GM21390 (cell line): ENCODE data around the gene COP1.

Experiments used
- ATAC-seq: cut with Tn5 transposase; IDR thresholded peaks from one replicate; pipeline ENCODE4 v1.9.1; 2021; ENCODE audit not compliant: unreplicated experiment

The COP1 gene

GRCh38 chr1:176201568-176201967, 5.5 kb downstream of the COP1 start:
- ATAC-seq = no peak

DNA sequence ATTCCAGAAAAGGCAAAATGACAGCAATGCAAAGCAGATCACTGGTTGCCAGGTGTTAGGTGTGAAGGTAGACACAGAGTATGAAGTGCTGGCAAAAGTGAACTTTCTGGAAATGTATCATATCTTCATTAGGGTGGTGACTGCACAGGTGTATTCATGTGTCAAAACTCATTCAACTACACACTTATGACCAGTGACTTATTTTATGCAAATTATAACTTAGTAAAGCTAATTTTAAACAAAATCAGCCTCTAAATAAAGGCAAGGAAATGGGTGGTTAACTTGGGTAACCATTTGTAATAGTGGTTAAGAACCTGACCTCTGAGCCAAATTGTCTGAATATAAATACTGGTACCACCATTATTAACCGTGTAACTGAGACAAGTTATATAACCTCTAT, 7.4 kb downstream of the COP1 start:
- no peak for ATAC-seq

- no peak for ATAC-seq
These were observed 8.7 kb downstream of the COP1 start for GRCh38 chr1:176198413-176198812.

- ATAC-seq = no peak
These were observed 10.4 kb downstream of the COP1 start for GRCh38 chr1:176196728-176197127.

DNA sequence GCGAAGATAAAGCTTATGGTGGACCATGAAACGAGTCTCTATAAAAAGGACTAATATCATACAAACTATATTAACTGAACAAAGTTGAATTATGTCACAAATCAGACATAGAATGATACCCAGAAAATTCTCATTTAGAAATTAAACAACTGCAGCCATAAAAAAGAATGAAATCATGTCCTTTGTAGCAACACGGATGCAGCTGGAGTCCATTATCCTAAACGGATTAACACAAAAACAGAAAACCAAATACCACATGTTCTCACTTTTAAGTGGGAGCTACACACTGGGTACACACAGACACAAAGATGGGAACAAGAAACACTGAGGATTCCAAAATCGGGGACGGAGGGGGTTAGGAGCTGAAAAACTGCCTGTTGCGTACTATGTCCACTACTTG, 11.5 kb downstream of the COP1 start:
- ATAC-seq = no peak

DNA sequence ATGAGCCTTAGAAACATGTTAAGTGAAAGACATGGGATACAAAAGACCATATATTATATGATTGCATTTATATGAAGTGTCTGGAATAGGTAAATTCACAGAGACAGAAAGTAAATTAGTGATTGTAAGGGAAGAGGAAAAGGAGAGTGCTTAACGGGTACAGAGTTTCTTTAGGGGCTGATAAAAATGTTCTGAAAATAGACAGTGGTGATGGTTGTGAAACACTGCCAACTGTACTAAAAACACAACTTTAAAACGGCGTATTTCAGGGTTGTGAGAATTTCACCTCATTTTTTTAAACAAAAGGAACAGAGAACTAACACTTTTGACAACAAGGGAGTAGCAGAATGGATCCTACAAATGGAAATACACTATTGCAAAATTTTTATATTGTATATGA, 13.4 kb downstream of the COP1 start:
- ATAC-seq = no peak

GRCh38 chr1:176193023-176193422, 14.1 kb downstream of the COP1 start:
- ATAC-seq = peak; percentile 86

GRCh38 chr1:176188604-176189003, 18.5 kb downstream of the COP1 start:
- ATAC-seq = no peak

GRCh38 chr1:176187001-176187400, 20.1 kb downstream of the COP1 start:
- ATAC-seq = no peak

- peak; percentile 70 for ATAC-seq
These were observed 23.5 kb downstream of the COP1 start for GRCh38 chr1:176183618-176184017.

DNA sequence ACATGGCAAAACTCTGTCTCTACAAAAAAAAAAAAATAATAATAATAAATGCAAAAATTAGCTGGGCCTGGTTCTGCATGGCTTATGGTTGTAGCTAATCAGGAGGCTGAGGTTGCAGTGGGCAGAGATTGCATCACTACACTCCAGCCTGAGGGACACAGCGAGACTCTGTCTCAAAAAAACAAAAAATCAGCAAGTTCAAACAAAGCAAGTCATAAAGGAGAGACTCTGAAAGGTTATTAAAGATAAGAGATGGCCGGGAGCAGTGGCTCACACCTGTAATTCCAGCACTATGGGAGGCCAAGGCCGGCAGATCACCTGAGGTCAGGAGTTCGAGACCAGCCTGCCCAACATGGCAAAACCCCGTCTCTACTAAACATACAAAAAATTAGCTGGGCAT, 28.8 kb downstream of the COP1 start:
- ATAC-seq = no peak

GRCh38 chr1:176177764-176178163, 29.3 kb downstream of the COP1 start:
- peak; percentile 90 for ATAC-seq

DNA sequence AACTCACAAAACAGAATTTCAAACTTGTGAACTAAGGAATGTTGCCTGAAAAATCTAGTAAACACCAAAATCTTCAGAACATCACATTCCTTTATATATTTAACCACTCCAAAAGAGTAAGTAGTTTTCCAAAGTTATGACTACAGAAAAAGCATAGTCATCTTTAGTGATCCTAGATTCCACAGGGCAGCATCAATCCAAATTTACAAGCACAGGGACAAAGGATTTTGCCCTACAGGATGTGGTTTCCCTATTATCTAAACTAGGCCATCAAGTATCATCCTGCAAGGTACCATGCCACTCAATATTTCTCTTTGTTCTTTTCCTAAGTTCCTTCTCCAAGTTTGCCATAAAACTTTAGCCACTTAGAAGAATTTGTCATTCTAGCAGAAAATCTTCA, 33.0 kb downstream of the COP1 start:
- no peak for ATAC-seq

GRCh38 chr1:176172215-176172614, 34.9 kb downstream of the COP1 start:
- ATAC-seq = no peak

DNA sequence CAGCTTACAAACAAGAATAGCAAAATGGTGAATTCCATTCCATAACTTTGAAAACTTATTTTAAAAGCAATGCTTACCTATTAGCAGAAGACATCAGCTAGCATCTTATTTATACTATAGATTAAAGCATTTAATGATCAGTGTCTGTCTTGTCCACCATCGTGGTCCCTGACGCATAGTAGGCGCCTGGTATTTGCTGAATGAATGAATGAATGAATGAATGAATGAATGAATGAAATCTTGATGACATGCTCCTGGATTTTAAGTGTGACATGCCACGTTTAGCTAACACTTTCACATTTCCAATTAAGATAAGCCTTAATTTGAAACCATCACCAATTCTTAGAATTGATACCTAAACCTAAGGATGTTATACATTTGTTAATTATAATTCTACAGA, 39.9 kb downstream of the COP1 start:
- no peak for ATAC-seq

DNA sequence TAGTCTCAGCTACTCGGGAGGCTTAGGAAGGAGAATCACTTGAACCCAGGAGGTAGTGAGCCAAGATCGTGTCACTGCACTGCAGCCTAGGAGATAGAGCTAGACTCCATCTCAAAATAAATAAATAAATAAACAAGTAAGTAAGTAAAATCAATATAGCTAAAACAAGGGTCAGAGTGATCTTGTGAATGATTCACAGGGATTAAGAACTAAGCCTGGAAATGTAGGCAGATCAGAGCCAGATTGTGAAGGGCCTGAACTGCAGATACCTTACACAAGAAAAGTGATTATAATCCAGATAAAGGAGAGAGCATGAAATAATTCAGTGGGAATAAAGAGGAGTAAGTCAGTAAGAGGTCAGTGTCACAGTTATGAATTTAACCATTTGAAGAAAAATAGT, 41.5 kb downstream of the COP1 start:
- no peak for ATAC-seq

DNA sequence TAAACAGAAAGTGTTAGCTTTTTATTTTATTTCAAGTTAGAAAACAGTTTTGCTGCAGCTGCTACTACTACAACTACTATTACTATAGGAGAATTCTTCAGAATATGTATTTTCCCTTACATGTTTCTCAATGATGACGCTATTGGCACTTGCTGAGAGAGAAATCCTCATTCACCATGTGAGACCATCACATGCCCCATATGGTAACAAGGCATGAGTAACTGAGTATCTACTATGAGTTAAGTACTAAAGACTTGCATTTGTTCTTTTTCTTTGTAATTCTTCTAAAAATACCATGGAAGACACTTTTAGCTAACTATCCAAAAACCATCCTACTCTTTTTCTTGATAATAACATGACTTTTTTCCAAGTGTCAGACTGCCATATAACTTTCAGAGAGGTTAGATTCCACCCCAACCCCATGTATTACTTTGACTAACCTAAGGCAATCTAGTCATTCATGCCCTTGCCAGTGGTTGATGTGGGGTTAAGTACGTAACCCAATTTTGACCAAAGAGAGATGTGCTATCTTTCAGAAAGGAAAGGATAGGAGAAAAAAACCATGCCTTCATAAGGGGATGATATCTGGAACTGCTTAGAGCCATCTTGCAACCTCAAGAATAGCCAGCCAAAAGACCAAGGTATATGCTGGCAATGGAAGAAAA, 42.9 kb downstream of the COP1 start:
- no peak for ATAC-seq

DNA sequence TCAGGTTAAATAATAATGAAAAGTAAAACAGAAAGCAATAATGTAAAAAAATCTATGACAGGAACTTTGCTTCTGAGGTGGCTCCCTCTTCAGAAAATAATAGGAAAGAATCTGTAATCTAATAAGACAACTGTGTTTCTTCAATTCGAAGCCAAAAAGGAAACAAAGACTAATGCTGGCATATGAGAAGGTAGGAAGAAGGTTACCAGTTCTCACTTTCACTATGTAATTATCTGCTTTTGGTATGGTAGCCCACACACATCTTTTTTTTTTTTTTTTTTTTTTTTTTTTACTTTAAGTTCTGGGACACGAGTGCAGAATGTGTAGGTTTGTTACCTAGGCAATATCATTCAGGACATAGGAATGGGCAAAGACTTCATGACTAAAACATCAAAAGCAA, 47.1 kb downstream of the COP1 start:
- ATAC-seq = no peak

GRCh38 chr1:176157995-176158394, 49.1 kb downstream of the COP1 start:
- ATAC-seq = no peak

DNA sequence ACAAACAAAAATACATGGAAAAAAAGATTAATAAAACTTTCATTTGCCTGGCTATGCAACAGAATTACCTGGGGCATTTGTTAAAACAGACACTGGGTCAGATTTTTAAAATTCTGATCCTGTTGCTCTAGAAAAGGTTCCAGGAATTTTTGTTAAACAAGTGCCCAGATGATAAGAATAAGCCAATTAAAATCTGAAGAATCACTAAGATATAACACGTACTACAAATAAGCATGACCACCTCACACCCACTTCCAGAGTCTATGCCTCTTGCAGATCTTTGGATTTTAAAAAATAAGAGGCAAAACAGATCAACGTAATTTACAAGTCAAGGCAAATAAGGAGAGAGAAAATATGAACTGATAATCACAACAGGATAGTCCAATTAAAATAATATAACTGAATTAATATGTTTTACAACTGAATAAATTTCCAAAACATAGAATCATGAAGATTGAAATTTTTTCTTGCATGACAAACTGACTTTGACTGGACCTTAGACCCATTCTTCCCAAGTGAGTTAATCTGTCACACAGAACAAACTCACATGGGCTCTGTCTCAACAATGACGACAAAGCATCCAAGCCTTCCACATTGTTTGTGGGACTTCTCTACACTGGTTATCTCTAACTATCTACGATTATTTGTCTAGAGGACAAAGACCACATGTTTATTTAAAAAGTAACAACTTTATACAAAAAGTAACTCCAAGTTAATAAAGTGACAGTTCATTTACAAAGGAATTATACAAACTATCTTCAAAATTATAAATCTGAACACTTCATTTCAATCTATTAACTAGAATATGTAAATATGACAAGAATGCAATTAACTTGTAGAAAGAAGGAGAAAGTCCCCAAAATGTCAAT, 56.9 kb downstream of the COP1 start:
- no peak for ATAC-seq

DNA sequence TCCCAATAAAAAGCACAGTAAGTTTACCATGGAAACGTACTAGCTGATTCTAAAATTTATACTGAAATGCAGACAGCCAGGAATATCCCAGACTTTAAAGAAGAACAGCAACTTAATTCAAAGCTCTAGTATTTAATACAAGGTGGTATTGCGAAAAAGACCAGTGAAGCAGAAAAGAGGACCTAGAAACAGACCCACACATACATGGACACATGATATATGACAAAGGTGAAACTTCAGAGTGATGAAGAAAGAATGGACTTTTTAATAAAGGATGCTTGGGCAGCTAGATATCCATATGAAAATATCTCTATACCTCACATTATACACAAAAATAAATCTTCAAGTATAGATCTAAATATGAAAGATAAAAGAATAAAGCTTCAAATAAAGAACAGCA, 62.6 kb downstream of the COP1 start:
- no peak for ATAC-seq

GRCh38 chr1:176142973-176143372, 64.1 kb downstream of the COP1 start:
- no peak for ATAC-seq

GRCh38 chr1:176141449-176141848, 65.6 kb downstream of the COP1 start:
- no peak for ATAC-seq
